ENCODE data around the gene RGS19. TPM values are rescaled to one million over a fixed set of nuclear protein-coding genes. Genes with fewer than 3 reads are reported as not detected.

RGS19 gene
- total RNA-seq, 4 donors from 2014 or later = 7.4 to 14.4 (median 11.0) TPM

DNA sequence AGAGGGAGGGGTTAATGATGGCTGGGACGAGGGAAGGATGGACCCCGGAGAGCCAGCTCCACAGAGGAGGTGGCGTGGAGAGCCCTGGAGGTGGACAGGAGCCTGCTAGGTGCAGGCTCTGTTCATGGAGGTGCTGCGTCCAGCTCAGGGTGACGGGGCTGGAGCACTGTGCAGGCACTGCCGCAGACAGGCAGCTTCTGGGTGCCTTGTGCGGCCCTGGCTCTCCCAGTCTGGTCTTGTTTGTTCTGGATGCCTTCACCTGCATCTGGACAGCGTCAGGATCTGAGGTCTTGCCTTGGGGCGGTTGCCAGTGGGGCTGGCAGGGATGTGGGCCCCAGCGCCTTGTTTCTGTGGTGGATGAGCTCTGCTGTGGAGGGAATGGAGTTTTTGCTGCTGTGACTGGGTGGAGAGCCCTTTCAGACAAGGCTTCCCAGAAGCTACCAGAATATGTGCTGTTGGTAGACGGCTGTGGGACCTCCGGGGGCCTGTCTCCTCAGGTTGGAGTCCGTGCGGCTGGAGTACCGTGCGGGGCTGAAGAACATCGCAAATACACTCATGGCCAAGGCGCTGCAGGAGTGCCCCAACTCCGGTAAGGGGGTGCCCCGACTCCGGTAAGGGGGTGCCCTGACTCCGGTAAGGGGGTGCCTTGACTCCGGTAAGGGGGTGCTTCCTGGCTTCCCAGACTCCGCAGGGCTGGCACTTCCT lies 51.2 kb downstream of the RGS19 start:
- 94% methylated on average over 6 to 18 of the region's 24 CpGs for WGBS, 2 donors
- peaks cover 48 to 100% (median 77%) of the 10 kb centered on the region in 3 donors for H3K36me3 ChIP-seq
- no peaks in the 10 kb centered on the region for H3K9me3 ChIP-seq
- H3K4me3 ChIP-seq = no peak overlapping the region
- H3K27ac ChIP-seq = no peak overlapping the region
- no peak for DNase-seq
- H3K27me3 ChIP-seq = no peaks in the 10 kb centered on the region
- intact Hi-C loops (cut with DNase I) = no loop called here
- no peaks in the 10 kb centered on the region for H3K4me1 ChIP-seq
- TF ChIP-seq POLR2A (IDR thresholded peaks at IDR 0.05) = no peak
- TF ChIP-seq, protein P1, sequence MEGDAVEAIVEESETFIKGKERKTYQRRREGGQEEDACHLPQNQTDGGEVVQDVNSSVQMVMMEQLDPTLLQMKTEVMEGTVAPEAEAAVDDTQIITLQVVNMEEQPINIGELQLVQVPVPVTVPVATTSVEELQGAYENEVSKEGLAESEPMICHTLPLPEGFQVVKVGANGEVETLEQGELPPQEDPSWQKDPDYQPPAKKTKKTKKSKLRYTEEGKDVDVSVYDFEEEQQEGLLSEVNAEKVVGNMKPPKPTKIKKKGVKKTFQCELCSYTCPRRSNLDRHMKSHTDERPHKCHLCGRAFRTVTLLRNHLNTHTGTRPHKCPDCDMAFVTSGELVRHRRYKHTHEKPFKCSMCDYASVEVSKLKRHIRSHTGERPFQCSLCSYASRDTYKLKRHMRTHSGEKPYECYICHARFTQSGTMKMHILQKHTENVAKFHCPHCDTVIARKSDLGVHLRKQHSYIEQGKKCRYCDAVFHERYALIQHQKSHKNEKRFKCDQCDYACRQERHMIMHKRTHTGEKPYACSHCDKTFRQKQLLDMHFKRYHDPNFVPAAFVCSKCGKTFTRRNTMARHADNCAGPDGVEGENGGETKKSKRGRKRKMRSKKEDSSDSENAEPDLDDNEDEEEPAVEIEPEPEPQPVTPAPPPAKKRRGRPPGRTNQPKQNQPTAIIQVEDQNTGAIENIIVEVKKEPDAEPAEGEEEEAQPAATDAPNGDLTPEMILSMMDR (IDR thresholded peaks at IDR 0.05) = no peak

DNA sequence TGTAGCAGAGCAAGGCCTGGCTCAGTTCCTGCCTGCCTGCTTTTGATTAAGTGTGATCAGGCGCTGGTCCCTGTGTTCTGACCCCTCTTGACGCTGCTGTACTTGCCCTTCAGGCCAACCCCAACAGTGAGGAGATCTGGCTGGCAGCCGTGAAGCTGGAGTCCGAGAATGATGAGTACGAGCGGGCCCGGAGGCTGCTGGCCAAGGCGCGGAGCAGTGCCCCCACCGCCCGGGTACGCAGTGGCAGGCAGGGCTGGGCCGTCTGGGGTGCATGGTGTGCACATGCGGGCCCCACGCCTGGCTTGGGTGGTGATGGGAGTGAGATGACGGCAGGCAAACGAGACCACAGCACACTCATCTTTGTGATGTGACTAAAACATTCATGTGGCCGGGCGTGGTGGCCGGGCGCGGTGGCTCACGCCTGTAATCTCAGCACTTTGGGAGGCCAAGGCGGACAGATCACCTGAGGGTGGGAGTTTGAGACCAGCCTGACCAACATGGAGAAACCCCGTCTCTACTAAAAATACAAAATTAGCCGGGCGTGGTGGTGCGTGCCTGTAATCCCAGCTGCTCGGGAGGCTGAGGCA lies 53.4 kb downstream of the RGS19 start:
- no peak overlapping the region for H3K27ac ChIP-seq
- WGBS, 2 donors = 88 to 93% methylated on average over 10 to 14 of the region's 29 CpGs
- H3K4me3 ChIP-seq = no peak overlapping the region
- H3K9me3 ChIP-seq = no peaks in the 10 kb centered on the region
- H3K36me3 ChIP-seq = peaks cover 41 to 100% (median 75%) of the 10 kb centered on the region in 3 donors
- TF ChIP-seq, protein P1 (IDR thresholded peaks at IDR 0.05) = no peak
- TF ChIP-seq POLR2A (IDR thresholded peaks at IDR 0.05) = no peak
- no peak for DNase-seq
- intact Hi-C loops (cut with DNase I) = no loop called here
- H3K4me1 ChIP-seq = no peaks in the 10 kb centered on the region
- H3K27me3 ChIP-seq = no peaks in the 10 kb centered on the region

DNA sequence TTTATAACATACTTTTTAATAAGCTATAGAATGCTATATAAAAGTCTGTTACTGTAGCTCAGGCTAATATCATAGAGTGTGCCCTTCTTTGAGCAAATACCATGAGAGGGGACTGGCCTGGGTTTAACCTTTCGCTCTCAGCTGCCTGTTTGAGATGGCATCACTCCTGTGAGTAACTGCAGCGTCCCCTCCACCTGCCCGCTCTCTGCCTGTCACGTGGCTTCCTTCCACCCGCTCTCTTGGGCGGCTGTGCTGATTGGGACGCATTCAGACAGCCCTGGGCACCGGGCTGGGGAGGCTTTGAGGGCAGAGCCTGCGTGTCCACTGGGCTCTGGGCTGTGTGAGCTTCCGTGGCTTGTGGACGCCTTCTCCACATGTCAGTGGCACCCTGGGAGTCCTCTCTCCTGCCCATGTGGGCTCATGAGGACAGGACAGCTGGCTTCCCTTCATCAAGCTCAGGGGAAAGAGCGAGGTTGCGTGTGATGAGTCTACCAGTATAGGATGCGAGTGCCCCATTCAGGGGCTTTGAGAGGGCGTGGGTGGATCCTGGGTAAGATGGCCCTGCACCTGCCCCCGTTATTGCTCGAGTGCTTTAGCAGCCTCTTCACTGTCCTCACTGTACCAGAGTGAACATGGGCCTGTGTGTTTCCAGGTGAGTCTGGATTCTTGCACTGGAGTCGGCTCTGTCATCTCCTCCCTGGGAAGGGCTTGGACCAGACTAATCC lies 54.1 kb downstream of the RGS19 start:
- Histone ChIP-seq H3K4me1 (no peaks in the 10 kb centered on the region), H3K27ac (no peak overlapping the region), H3K36me3 (peaks cover 41 to 100% (median 73%) of the 10 kb centered on the region in 3 donors), H3K4me3 (no peak overlapping the region), H3K9me3 (no peaks in the 10 kb centered on the region), H3K27me3 (no peaks in the 10 kb centered on the region)
- no peak for TF ChIP-seq POLR2A (IDR thresholded peaks at IDR 0.05)
- TF ChIP-seq, protein P1 (IDR thresholded peaks at IDR 0.05) = no peak
- DNase-seq = no peak
- 94 to 95% methylated on average over 7 of the region's 18 CpGs for WGBS, 2 donors
- intact Hi-C loops (cut with DNase I) = no loop called here

DNA sequence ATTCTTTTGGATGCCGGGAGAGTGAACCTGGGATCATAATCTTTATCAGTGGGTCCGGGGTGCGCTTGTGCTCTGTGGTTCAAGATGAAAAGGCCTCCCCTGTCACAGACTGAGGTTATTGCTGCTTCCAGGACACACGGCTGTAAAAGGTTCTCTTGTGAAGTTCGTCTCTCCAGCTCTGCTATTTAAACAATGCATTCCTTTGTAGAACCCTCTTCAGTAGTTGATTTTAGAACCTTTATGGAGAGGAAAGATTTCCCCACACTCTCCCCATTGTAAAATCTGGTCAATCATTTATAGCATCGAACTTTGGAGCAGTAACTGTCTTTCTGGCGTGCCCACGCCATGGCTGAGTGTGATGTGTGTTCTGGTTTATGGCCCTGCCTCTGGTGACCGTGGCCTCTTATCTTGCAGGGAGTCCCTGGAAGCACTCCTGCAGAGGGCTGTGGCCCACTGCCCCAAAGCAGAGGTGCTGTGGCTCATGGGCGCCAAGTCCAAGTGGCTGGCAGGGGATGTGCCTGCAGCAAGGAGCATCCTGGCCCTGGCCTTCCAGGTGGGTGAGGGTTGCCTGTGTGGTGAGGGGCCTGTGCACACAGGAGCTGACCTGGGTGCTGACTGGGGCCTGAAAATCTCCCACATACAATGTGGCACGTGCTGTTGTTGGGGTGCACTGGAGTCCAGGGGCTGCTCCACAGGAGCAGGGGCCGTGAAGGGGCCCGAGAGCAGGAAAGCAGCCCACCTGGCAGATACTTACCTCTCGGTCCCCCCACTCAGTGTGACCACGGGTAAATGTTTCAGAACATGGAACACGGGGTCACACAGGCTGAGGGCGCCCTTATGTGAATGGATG lies 55.0 kb downstream of the RGS19 start:
- 93 to 95% methylated on average over 6 to 15 of the region's 17 CpGs for WGBS, 2 donors
- TF ChIP-seq, protein P1 (IDR thresholded peaks at IDR 0.05) = no peak
- TF ChIP-seq POLR2A (IDR thresholded peaks at IDR 0.05) = no peak
- Histone ChIP-seq H3K4me3 (no peak overlapping the region), H3K9me3 (no peaks in the 10 kb centered on the region), H3K4me1 (no peaks in the 10 kb centered on the region), H3K27me3 (no peaks in the 10 kb centered on the region), H3K36me3 (peaks cover 38 to 100% (median 64%) of the 10 kb centered on the region in 3 donors), H3K27ac (no peak overlapping the region)
- intact Hi-C loops (cut with DNase I) = no loop called here
- no peak for DNase-seq

Measured in esophagus squamous epithelium (tissue), 5 donors.